Measurements from ENCODE around the gene GOLGA8B. TPM values are rescaled to one million over a fixed set of nuclear protein-coding genes. Genes with fewer than 3 reads are reported as not detected.

The GOLGA8B gene
- polyA plus RNA-seq, 1 donor (not counting 4 experiments of a cell fraction or from before 2014, with no cell fraction given): 49.5 TPM

DNA sequence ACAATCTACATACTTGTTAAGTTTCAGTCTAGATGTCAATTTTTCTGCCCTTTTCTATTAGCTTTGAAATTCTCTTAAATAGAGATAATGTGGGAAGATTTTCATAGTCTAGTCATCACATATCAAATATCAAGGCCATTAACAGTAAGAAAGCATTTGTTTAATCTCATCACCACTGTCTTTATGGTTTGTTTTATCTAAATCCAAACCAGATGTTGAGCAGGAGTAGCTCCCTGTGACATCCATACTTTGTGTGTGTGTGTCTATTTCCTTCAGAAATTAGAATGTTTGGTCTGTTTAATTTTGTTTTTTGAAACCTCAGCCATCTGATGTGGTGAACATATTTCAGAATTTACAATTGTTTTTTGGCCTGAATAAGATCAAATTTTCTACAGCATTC is 23.1 kb upstream of the GOLGA8B start:
- Histone ChIP-seq H3K79me2 (ENCODE audit: control insufficient read depth, insufficient read depth, low read length) (no peaks in the 10 kb centered on the region), H3K4me3 (ENCODE audit: control insufficient read depth in 2 of 3, extremely low read depth in 1 of 3, insufficient read depth in 2 of 3, low read depth in 1 of 3, low read length in 3 of 3) (no peak overlapping the region), H3K9me1 (ENCODE audit: control insufficient read depth, extremely low read depth, insufficient read depth, low read length) (no peaks in the 10 kb centered on the region), H3K9ac (ENCODE audit: control insufficient read depth, extremely low read depth, insufficient read depth, low read length) (no peak overlapping the region), H2AFZ (ENCODE audit: control insufficient read depth, low read length) (no peak overlapping the region), H4K20me1 (ENCODE audit: control insufficient read depth, extremely low read depth, insufficient read depth, low read length) (no peaks in the 10 kb centered on the region), H3K4me2 (ENCODE audit: control insufficient read depth, extremely low read depth, insufficient read depth, low read depth, low read length) (no peak overlapping the region), H3K9me3 (ENCODE audit: control insufficient read depth, low read depth, low read length) (no peaks in the 10 kb centered on the region), H3K27ac (ENCODE audit: control insufficient read depth, insufficient read depth, low read length) (no peak overlapping the region), H3K27me3 (ENCODE audit: control insufficient read depth, extremely low read depth, insufficient read depth, low read length) (peaks cover 16% of the 10 kb centered on the region), H3K4me1 (ENCODE audit: control insufficient read depth, extremely low read depth, insufficient read depth, low read length) (no peaks in the 10 kb centered on the region), H3K36me3 (ENCODE audit: control insufficient read depth in 2 of 2, extremely low read depth in 1 of 2, insufficient read depth in 2 of 2, low read length in 2 of 2) (no peaks in the 10 kb centered on the region)
- DNase-seq (ENCODE audit: low read depth, low spot score) (no peak), FAIRE-seq (no peak)
- dilution Hi-C loops (cut with MboI; ENCODE audit: extremely low pct_ligation_motif_present, low sequenced_read_pairs): no loop called here
- no peak for TF ChIP-seq EZH2 (IDR thresholded peaks at IDR 0.05; ENCODE audit: low read length)
- TF ChIP-seq, protein P1, sequence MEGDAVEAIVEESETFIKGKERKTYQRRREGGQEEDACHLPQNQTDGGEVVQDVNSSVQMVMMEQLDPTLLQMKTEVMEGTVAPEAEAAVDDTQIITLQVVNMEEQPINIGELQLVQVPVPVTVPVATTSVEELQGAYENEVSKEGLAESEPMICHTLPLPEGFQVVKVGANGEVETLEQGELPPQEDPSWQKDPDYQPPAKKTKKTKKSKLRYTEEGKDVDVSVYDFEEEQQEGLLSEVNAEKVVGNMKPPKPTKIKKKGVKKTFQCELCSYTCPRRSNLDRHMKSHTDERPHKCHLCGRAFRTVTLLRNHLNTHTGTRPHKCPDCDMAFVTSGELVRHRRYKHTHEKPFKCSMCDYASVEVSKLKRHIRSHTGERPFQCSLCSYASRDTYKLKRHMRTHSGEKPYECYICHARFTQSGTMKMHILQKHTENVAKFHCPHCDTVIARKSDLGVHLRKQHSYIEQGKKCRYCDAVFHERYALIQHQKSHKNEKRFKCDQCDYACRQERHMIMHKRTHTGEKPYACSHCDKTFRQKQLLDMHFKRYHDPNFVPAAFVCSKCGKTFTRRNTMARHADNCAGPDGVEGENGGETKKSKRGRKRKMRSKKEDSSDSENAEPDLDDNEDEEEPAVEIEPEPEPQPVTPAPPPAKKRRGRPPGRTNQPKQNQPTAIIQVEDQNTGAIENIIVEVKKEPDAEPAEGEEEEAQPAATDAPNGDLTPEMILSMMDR (optimal IDR thresholded peaks at IDR 0.05 in 1 of 3, IDR thresholded peaks at IDR 0.05 in 1 of 3, conservative IDR thresholded peaks at IDR 0.05 in 1 of 3; ENCODE audit: extremely low read depth in 1 of 3, insufficient read depth in 2 of 3, low read length in 3 of 3): no peak

- H3K36me3 ChIP-seq (ENCODE audit: control insufficient read depth in 2 of 2, extremely low read depth in 1 of 2, insufficient read depth in 2 of 2, low read length in 2 of 2): no peaks in the 10 kb centered on the region
- DNase-seq (ENCODE audit: low read depth, low spot score) (no peak), FAIRE-seq (no peak)
- no peak overlapping the region for H3K9ac ChIP-seq (ENCODE audit: control insufficient read depth, extremely low read depth, insufficient read depth, low read length)
- dilution Hi-C loops (cut with MboI; ENCODE audit: extremely low pct_ligation_motif_present, low sequenced_read_pairs): no loop called here
- H3K79me2 ChIP-seq (ENCODE audit: control insufficient read depth, insufficient read depth, low read length): no peaks in the 10 kb centered on the region
- no peak overlapping the region for H3K4me2 ChIP-seq (ENCODE audit: control insufficient read depth, extremely low read depth, insufficient read depth, low read depth, low read length)
- no peaks in the 10 kb centered on the region for H3K9me1 ChIP-seq (ENCODE audit: control insufficient read depth, extremely low read depth, insufficient read depth, low read length)
- no peak overlapping the region for H3K27ac ChIP-seq (ENCODE audit: control insufficient read depth, insufficient read depth, low read length)
- no peaks in the 10 kb centered on the region for H3K9me3 ChIP-seq (ENCODE audit: control insufficient read depth, low read depth, low read length)
- TF ChIP-seq EZH2 (IDR thresholded peaks at IDR 0.05; ENCODE audit: low read length): no peak
- TF ChIP-seq, protein P1 (optimal IDR thresholded peaks at IDR 0.05 in 1 of 3, IDR thresholded peaks at IDR 0.05 in 1 of 3, conservative IDR thresholded peaks at IDR 0.05 in 1 of 3; ENCODE audit: extremely low read depth in 1 of 3, insufficient read depth in 2 of 3, low read length in 3 of 3): no peak
- no peaks in the 10 kb centered on the region for H3K4me1 ChIP-seq (ENCODE audit: control insufficient read depth, extremely low read depth, insufficient read depth, low read length)
- H2AFZ ChIP-seq (ENCODE audit: control insufficient read depth, low read length): no peak overlapping the region
- no peaks in the 10 kb centered on the region for H4K20me1 ChIP-seq (ENCODE audit: control insufficient read depth, extremely low read depth, insufficient read depth, low read length)
- H3K27me3 ChIP-seq (ENCODE audit: control insufficient read depth, extremely low read depth, insufficient read depth, low read length): peaks cover 16% of the 10 kb centered on the region
- H3K4me3 ChIP-seq (ENCODE audit: control insufficient read depth in 2 of 3, extremely low read depth in 1 of 3, insufficient read depth in 2 of 3, low read depth in 1 of 3, low read length in 3 of 3): no peak overlapping the region
Observed at GRCh38 chr15:34606131-34606530, 22.7 kb upstream of the GOLGA8B start.
